Natural killer cell (primary cell): ENCODE data around the gene SCLT1. TPM values are rescaled to one million over a fixed set of nuclear protein-coding genes. Genes with fewer than 3 reads are reported as not detected.

Source experiments
- ATAC-seq, 3 donors: fragments of 150-1000 bp in 2 of 3; fragments of 200-7000 bp in 1 of 3; cut with Tn5 transposase; 1 replicate in 1 of 3; 2 replicates in 2 of 3; pipeline ENCODE4 v1.10.0; 2021; ENCODE audit warnings: mild to moderate bottlenecking in 2 of 3, moderate library complexity in 2 of 3
- DNase-seq, 2 donors: peaks; one replicate each; pipeline versions ENCODE4 v3.0.0 to v3.0.0-alpha.2; 2013 to 2021; ENCODE audit warnings: mixed read lengths in 1 of 2
- H3K27ac ChIP-seq: one replicate; pipeline ENCODE4 v1.5.1; 2013; ENCODE audit warnings: mild to moderate bottlenecking, low read length
- H3K27me3 ChIP-seq: one replicate; pipeline ENCODE4 v1.6.1; 2013; ENCODE audit warnings: low read length; ENCODE audit not compliant: control insufficient read depth, insufficient read depth
- H3K36me3 ChIP-seq: one replicate; pipeline ENCODE4 v1.6.1; 2013; ENCODE audit warnings: low read length; ENCODE audit not compliant: control insufficient read depth, insufficient read depth
- H3K4me1 ChIP-seq: one replicate; pipeline ENCODE4 v1.6.1; 2013; ENCODE audit warnings: low read length; ENCODE audit not compliant: control insufficient read depth, insufficient read depth
- H3K4me3 ChIP-seq: one replicate; pipeline ENCODE4 v1.5.1; 2013; ENCODE audit warnings: low read length
- H3K9me3 ChIP-seq: one replicate; pipeline ENCODE4 v1.6.1; 2013; ENCODE audit warnings: low read length; ENCODE audit not compliant: control insufficient read depth, insufficient read depth
- H3K27ac Mint-ChIP-seq, 2 donors: one replicate each; pipeline ENCODE4 v1.8.0; 2022; ENCODE audit warnings: mild to moderate bottlenecking in 2 of 2, mixed read lengths in 2 of 2, moderate library complexity in 1 of 2
- H3K27me3 Mint-ChIP-seq, 2 donors: one replicate each; pipeline ENCODE4 v1.8.0; 2022; ENCODE audit warnings: low read depth in 2 of 2, mixed read lengths in 2 of 2
- H3K36me3 Mint-ChIP-seq: one replicate; pipeline ENCODE4 v1.8.0; 2022; ENCODE audit warnings: mixed read lengths
- H3K4me1 Mint-ChIP-seq, 2 donors: one replicate each; pipeline ENCODE4 v1.8.0; 2022; ENCODE audit warnings: mixed read lengths in 2 of 2
- H3K4me3 Mint-ChIP-seq: one replicate; pipeline ENCODE4 v1.8.0; 2022; ENCODE audit warnings: mild to moderate bottlenecking, moderate library complexity, mixed read lengths
- H3K9me3 Mint-ChIP-seq, 2 donors: one replicate each; pipeline ENCODE4 v1.8.0; 2022; ENCODE audit warnings: mixed read lengths in 2 of 2
- CTCF ChIP-seq: fragments of 200-600 bp; IDR thresholded peaks from one replicate; pipeline ENCODE4 v1.8.0; 2022; ENCODE audit warnings: antibody characterized with exemption
- WGBS: methylation state at CpG from one replicate; pipeline ENCODE4 v1.1.7; 2013; ENCODE audit warnings: missing lambda C conversion rate; ENCODE audit not compliant: insufficient coverage; 5-methylcytosine and 5-hydroxymethylcytosine counted together
- intact Hi-C: fragments of 100-400 bp; cut with micrococcal nuclease; formaldehyde crosslinking; loops from one replicate; pipeline ENCODE4 v1.14.2; 2022
- total RNA-seq, 4 donors: library from RNA; stranded (reverse); fragments of 120-200 nt in 1 of 4; gene quantifications; one replicate each; pipeline versions ENCODE4 v1.2.3 to v1.2.4, GENCODE V29; 2013 to 2022

Gene SCLT1
- total RNA-seq, 3 donors from 2014 or later (not counting 1 experiment from before 2014, with no cell fraction given), result 54.0 to 59.9 (median 55.4) TPM

- H3K27me3 Mint-ChIP-seq, result no peaks in the 10 kb centered on the region
- intact Hi-C loops, result no loop called here
- H3K36me3 ChIP-seq, result peaks cover 59% of the 10 kb centered on the region
- WGBS, result 92% methylated on average over 2 of the region's 2 CpGs
- no peak for TF ChIP-seq CTCF
- no peaks in the 10 kb centered on the region for H3K9me3 Mint-ChIP-seq
- H3K9me3 ChIP-seq, result no peaks in the 10 kb centered on the region
- ATAC-seq (no peak), DNase-seq (no peak)
- H3K4me1 Mint-ChIP-seq, result peaks cover 46 to 63% of the 10 kb centered on the region in 2 donors
- H3K4me3 Mint-ChIP-seq, result no peak overlapping the region
- H3K27ac Mint-ChIP-seq, result peak overlapping the region; percentile 47 to 53
- peaks cover 1% of the 10 kb centered on the region for H3K36me3 Mint-ChIP-seq
- no peaks in the 10 kb centered on the region for H3K27me3 ChIP-seq
- H3K4me1 ChIP-seq, result peaks cover 27% of the 10 kb centered on the region
- no peak overlapping the region for H3K4me3 ChIP-seq
- H3K27ac ChIP-seq, result no peak overlapping the region
These were observed 228.2 kb downstream of the SCLT1 start for GRCh38 chr4:128865132-128865531.

GRCh38 chr4:128863312-128864075, 229.8 kb downstream of the SCLT1 start:
- intact Hi-C loops, result loop anchor here (1.0 to 5.0 kb wide), 5 partner anchors 54 to 672 kb away; partner anchors contain the start of genes JADE1, PGRMC2 and SCLT1
- Mint-ChIP-seq H3K27ac (peak overlapping the region; percentile 85 to 89), H3K9me3 (no peaks in the 10 kb centered on the region), H3K27me3 (no peaks in the 10 kb centered on the region), H3K4me3 (peak overlapping the region; percentile 58), H3K36me3 (peaks cover 7% of the 10 kb centered on the region), H3K4me1 (peaks cover 56 to 58% of the 10 kb centered on the region in 2 donors)
- WGBS, result 78% methylated on average over 9 of the region's 10 CpGs
- H3K4me1 ChIP-seq, result peaks cover 27% of the 10 kb centered on the region
- peak overlapping the region; percentile 44 for H3K27ac ChIP-seq
- ATAC-seq, result peak in 2 of 3 donors; percentile 27 to 46
- no peak overlapping the region for H3K4me3 ChIP-seq
- H3K27me3 ChIP-seq, result no peaks in the 10 kb centered on the region
- peaks cover 54% of the 10 kb centered on the region for H3K36me3 ChIP-seq
- peak; percentile 96 for TF ChIP-seq CTCF
- peak; percentile 63 to 86 for DNase-seq
- H3K9me3 ChIP-seq, result no peaks in the 10 kb centered on the region

- Histone ChIP-seq H3K4me3 (no peak overlapping the region), H3K27me3 (no peaks in the 10 kb centered on the region), H3K36me3 (peaks cover 53% of the 10 kb centered on the region), H3K4me1 (peaks cover 27% of the 10 kb centered on the region), H3K9me3 (no peaks in the 10 kb centered on the region), H3K27ac (peak overlapping the region; percentile 44)
- peaks cover 13% of the 10 kb centered on the region for H3K36me3 Mint-ChIP-seq
- peak overlapping the region; percentile 85 to 89 for H3K27ac Mint-ChIP-seq
- peak; percentile 54 to 77 for DNase-seq
- H3K9me3 Mint-ChIP-seq, result no peaks in the 10 kb centered on the region
- H3K4me1 Mint-ChIP-seq, result peaks cover 59 to 64% of the 10 kb centered on the region in 2 donors
- no peaks in the 10 kb centered on the region for H3K27me3 Mint-ChIP-seq
- intact Hi-C loops, result loop anchor here (1.0 to 5.0 kb wide), 6 partner anchors 8 to 671 kb away; partner anchors contain the start of genes JADE1, PGRMC2 and SCLT1
- no peak for TF ChIP-seq CTCF
- ATAC-seq, result peak; percentile 82 to 92 (median 90)
- peak overlapping the region; percentile 58 for H3K4me3 Mint-ChIP-seq
- 61% methylated on average over 14 of the region's 14 CpGs for WGBS
These were observed 230.6 kb downstream of the SCLT1 start for GRCh38 chr4:128862608-128863311.
